RWPE1 (cell line): Measurements from ENCODE around the gene GAL3ST2.

ENCODE experiments used
- CTCF ChIA-PET: fragments of 350-600 bp; sonication (Branson Sonifier 250); formaldehyde crosslinking; extraction: SDS; loops from one replicate; lab custom pipeline; 2021; lab: Yijun Ruan, JAX
- POLR2A ChIA-PET: fragments of 400-600 bp; formaldehyde crosslinking; extraction: SDS; loops from one replicate; lab custom pipeline; 2020; ENCODE audit warnings: antibody characterized with exemption; ENCODE audit not compliant: low non-redundant PET; lab: Yijun Ruan, JAX
- DNase-seq: peaks from one replicate; pipeline ENCODE4 v3.0.0; 2012; ENCODE audit warnings: low spot score
- H3K27ac ChIP-seq: fragments of 450-650 bp; 2 replicates; pipeline ENCODE4 v1.5.1; 2017
- TF ChIP-seq, protein P1 (sequence below): fragments of 450-650 bp; conservative IDR thresholded peaks from 2 replicates; pipeline ENCODE4 v1.5.1; 2017; ENCODE audit warnings: low read depth, mild to moderate bottlenecking

GAL3ST2 gene

DNA sequence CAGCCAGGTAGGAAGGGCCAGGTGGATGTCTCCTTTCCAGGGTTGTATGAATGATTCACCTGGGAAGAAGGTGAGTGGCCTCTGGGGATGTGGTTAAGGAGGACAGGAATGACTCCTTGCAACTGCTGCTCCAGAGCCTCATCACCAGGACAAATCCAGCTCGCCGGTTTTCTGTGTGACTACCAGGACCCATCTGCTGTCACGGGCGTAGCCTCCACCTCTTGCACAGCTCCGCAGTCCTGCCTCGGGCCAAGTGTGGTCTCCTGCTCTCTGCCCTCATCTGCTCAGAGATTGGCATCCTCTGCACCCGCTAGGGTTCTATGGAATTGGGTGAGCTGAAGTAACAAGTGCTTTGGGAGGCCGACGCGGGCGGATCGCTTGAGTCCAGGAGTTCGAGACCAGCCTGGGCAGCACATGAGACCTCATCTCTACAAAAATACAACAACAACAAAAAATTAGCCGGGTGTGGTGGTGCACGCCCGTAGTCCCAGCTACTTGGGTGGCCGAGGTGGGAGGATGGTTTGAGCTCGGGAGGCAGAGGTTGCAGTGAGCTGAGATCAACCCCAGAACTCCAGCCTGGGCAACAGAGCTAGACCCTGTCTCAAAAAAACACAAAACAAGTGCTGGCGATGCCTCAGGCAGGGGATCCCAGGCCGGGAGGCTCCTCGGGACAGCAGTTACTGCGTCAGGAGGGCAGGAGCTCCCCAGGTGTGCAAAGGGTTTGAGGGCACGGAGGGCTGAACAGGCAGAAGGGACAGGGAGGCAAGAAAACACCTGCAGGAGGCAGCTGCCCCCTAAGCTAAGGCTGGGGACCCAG, 43.0 kb upstream of the GAL3ST2 start:
- DNase-seq, result peak; percentile 61
- CTCF ChIA-PET, result interaction anchor here (0.6 to 1.1 kb wide), 2 partner anchors 24 to 43 kb away, joined by 3 to 6 read pairs; partner anchors contain the start of gene GAL3ST2
- POLR2A ChIA-PET, result interaction anchor here (1.6 to 2.9 kb wide), 2 partner anchors 32 to 151 kb away, joined by 3 to 15 read pairs; partner anchors contain the start of gene ING5
- TF ChIP-seq, protein P1, sequence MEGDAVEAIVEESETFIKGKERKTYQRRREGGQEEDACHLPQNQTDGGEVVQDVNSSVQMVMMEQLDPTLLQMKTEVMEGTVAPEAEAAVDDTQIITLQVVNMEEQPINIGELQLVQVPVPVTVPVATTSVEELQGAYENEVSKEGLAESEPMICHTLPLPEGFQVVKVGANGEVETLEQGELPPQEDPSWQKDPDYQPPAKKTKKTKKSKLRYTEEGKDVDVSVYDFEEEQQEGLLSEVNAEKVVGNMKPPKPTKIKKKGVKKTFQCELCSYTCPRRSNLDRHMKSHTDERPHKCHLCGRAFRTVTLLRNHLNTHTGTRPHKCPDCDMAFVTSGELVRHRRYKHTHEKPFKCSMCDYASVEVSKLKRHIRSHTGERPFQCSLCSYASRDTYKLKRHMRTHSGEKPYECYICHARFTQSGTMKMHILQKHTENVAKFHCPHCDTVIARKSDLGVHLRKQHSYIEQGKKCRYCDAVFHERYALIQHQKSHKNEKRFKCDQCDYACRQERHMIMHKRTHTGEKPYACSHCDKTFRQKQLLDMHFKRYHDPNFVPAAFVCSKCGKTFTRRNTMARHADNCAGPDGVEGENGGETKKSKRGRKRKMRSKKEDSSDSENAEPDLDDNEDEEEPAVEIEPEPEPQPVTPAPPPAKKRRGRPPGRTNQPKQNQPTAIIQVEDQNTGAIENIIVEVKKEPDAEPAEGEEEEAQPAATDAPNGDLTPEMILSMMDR, result no peak
- H3K27ac ChIP-seq, result peak overlapping the region; percentile 96

DNA sequence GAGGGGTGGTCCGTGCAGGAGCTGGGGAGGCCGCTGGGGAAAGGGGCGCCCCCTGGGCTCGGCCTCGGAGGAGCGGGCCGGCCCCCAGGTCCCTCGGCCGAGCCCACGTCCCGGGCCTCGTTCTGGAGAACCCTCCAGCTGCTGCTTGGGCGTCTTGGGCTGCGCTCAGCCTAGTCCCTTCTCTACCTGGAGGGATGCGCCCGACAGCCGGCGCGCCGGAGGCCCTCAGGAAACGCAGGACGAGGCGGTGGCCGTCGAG, 42.5 kb upstream of the GAL3ST2 start:
- TF ChIP-seq, protein P1, result no peak
- DNase-seq, result no peak
- CTCF ChIA-PET, result interaction anchor here (0.7 to 1.1 kb wide), 2 partner anchors 24 to 144 kb away, joined by 3 read pairs; no protein-coding TSS in a partner anchor
- POLR2A ChIA-PET, result interaction anchor here (1.6 to 2.9 kb wide), 2 partner anchors 33 to 150 kb away, joined by 3 to 15 read pairs; partner anchors contain the start of gene ING5
- H3K27ac ChIP-seq, result peak overlapping the region; percentile 96

DNA sequence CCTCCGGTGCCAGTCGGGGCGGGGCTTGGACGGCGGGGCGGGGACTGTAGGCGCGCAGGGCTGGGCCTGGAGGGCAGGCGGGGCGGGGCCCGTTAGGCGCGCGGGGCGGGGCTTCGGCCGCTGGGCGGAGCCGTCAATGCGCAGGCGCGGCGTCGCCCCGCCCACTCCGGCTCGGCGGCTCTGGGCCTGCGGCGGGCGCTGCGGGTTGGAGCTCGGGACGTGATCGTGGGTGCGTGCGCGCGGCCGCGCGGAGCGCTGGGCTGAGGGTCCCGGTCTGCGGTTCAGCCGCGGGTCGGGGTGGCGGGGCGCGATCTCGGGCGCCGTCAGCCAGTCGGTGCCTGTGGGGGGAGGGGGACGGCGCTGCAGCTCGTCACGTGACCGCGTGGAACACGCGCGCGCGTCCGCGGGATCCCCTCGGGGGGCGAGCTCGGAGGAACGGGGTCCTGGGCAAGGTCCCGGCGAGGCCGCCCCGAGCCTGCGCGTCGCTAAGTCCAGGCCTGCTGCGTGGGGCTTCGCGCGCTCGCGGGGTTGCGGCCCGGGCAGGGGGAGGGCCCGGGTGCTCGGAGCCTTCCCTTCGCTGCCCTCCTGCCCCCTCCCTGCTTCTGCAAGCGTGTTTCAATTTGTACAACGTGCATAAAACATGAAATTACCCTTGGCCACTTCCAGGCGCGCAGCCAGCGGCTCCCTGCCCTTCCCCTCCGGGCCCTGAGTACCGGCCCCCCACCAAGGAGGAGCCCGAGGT, 42.0 kb upstream of the GAL3ST2 start, which contains the start of gene D2HGDH:
Gene D2HGDH, plus strand, starts transcription at position 164 of the 742 bp plus-strand sequence. CDS start 595 bp downstream, outside the sequence.
- CTCF ChIA-PET, result interaction anchor here (0.7 to 1.1 kb wide), 2 partner anchors 25 to 144 kb away, joined by 3 read pairs; no protein-coding TSS in a partner anchor

DNA sequence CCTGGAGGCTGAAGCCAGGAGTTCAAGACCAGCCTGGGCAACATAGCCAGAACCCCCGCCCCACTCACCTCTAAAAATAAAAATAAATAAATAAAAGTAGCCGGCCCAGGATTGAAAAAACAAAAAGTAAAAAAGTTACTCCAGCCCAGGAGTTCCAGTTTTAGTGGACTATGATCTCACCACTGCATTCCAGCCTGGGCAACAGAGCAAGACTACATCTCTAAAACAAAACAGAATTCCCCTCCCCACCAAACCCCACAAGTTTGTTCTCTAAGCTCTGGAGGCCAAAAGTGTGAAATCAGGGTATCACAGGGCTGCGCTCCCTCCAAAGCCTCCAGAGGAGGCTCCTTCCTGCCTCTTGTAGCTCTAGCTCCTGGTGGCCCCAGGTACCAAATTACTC, 40.5 kb upstream of the GAL3ST2 start:
- TF ChIP-seq, protein P1, result no peak
- ChIA-PET POLR2A (interaction anchor here (0.6 kb wide), 2 partner anchors 18 to 39 kb away, joined by 3 read pairs; no protein-coding TSS in a partner anchor), CTCF (interaction anchor here (0.7 kb wide), 2 partner anchors 80 to 136 kb away, joined by 3 read pairs; no protein-coding TSS in a partner anchor)
- no peak for DNase-seq
- H3K27ac ChIP-seq, result peak overlapping the region; percentile 96

More for the DNA sequence above, 42.0 kb upstream of the GAL3ST2 start, which contains the start of gene D2HGDH:
- peak; percentile 90 for DNase-seq
- peak within 1 kb of the TSS; percentile 96 for H3K27ac ChIP-seq
- TF ChIP-seq, protein P1, result no peak
- POLR2A ChIA-PET, result interaction anchor here (0.5 to 2.9 kb wide), 3 partner anchors 29 to 150 kb away, joined by 3 to 15 read pairs (median 7); partner anchors contain the start of gene ING5

DNA sequence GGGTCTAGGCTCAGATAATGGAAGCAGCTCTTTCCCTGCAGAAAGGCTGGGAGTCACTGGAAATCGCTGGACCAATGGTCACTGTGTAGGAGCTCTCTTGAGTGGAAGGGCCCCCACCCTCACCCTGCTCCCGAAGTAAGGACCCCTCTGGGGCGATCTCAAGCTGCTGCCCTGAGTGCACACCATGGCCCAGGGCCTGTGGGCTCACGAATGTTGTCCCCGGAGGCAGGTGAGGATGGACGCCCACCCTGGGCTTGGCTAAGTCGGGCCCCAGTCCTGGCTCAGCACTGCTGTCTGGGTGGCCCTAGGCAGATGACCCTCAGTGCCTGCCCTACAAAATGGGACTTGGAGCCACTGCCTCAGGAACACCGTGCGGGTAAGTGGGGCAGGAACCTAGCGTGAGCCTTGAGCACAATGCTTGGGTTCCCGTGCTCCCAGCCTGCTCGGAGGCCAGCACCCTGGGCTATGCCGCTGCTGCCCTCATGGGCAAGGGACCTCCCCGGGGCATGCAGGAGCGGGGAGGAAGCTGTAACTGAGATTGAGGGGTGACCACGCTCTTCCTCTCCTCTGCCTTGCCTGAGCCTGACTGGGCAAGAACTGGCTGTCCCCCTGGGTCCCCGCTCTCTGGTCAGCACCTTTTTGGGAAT, 38.5 kb upstream of the GAL3ST2 start:
- POLR2A ChIA-PET, result no interaction called here
- peak overlapping the region; percentile 96 for H3K27ac ChIP-seq
- CTCF ChIA-PET, result interaction anchor here (0.6 kb wide), 1 partner anchor 82 kb away, joined by 3 read pairs; no protein-coding TSS in a partner anchor
- DNase-seq, result no peak
- TF ChIP-seq, protein P1, result no peak

DNA sequence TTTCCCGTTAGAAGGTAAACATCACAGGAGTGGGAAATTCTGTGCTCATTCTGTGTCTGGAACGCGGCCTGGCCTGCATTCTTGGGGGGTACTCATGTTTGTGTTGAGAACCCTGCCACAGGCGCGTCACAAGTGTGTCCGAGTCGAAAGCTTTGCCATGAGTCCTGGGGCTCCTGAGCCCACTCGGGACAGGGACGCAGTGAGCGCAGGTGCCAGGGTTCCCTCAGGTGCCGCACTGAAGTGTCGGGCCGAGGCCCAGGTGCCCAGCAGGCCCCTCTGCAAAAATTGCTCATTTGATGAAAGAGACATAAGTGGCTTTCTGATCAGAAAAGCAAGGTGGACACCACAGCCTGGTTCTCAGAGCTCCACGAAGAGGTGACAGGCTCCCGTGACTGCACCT, 37.4 kb upstream of the GAL3ST2 start:
- no peak for DNase-seq
- H3K27ac ChIP-seq, result peak overlapping the region; percentile 96; the same call in 1 of the 2 replicates
- CTCF ChIA-PET, result no interaction called here
- TF ChIP-seq, protein P1, result no peak
- POLR2A ChIA-PET, result no interaction called here
